Psoas muscle (tissue), 8 donors: Measurements from ENCODE around the gene GIT1. TPM values are rescaled to one million over a fixed set of nuclear protein-coding genes. Genes with fewer than 3 reads are reported as not detected.
A peak's percentile ranks its signal among the peaks of the same experiment; 100 is the strongest.

Source experiments
- ATAC-seq, 4 donors: fragments of 200-7000 bp; cut with Tn5 transposase; one replicate each; pipeline ENCODE4 v1.9.1; 2020; ENCODE audit warnings: moderate library complexity in 3 of 4, mild to moderate bottlenecking in 2 of 4
- DNase-seq, 2 donors: peaks; one replicate each; pipeline ENCODE4 v3.0.0-alpha.2; 2020
- H3K27ac ChIP-seq: fragments of 200-600 bp; one replicate; pipeline ENCODE4 v1.8.0; 2022
- H3K27me3 ChIP-seq, 3 donors: fragments of 200-600 bp in 1 of 3; one replicate each; pipeline versions ENCODE4 v1.6.1 to v1.8.0; 2013 to 2022; ENCODE audit warnings: low read length in 2 of 3, mild to moderate bottlenecking in 2 of 3, moderate library complexity in 1 of 3; ENCODE audit not compliant: insufficient read depth in 3 of 3
- H3K36me3 ChIP-seq, 2 donors: fragments of 200-600 bp in 1 of 2; one replicate each; pipeline versions ENCODE4 v1.6.1 to v1.8.0; 2013 to 2022; ENCODE audit warnings: low read depth in 1 of 2, mild to moderate bottlenecking in 1 of 2, moderate library complexity in 1 of 2; ENCODE audit not compliant: insufficient read depth in 1 of 2
- H3K4me1 ChIP-seq: fragments of 200-600 bp; one replicate; pipeline ENCODE4 v1.8.0; 2022
- H3K4me3 ChIP-seq: fragments of 200-600 bp; one replicate; pipeline ENCODE4 v1.8.0; 2022; ENCODE audit warnings: mild to moderate bottlenecking
- H3K9me3 ChIP-seq: fragments of 200-600 bp; one replicate; pipeline ENCODE4 v1.8.0; 2022
- CTCF ChIP-seq: fragments of 200-600 bp; IDR thresholded peaks from one replicate; pipeline ENCODE4 v1.8.0; 2022; ENCODE audit warnings: antibody characterized with exemption
- WGBS, 3 donors: extraction: QIAGEN DNeasy Blood & Tissue Kit; methylation state at CpG; one replicate each; pipeline versions ENCODE4 v1.1.6 to v1.1.7; 2013; 5-methylcytosine and 5-hydroxymethylcytosine counted together
- intact Hi-C, 2 donors: fragments of 100-400 bp; cut with DNase I; formaldehyde crosslinking; loops; one replicate each; pipeline versions ENCODE4 v1.11.0 to v1.14.2; 2022
- polyA plus RNA-seq, 3 donors: library from polyadenylated mRNA; stranded (reverse); fragments of 200-250 nt; gene quantifications; one replicate each; pipeline ENCODE4 v1.2.3, GENCODE V29; 2013
- total RNA-seq, 4 donors: library from RNA; stranded (reverse); fragmentation: NEBNext Ultra II Directional in 2 of 4; extraction: Animal tissue kit (Norgen Biotek cat#: 25700) in 2 of 4; gene quantifications; one replicate each; pipeline versions ENCODE4 v1.2.1 to v1.2.4, GENCODE V29; 2021 to 2023
- donor health status: healthy with polysubstance abuse.
- donor health status: DM: no; HTN: no; CAD: no; lungs with moderate emphysema.
- donor health status: Bipolar disorder and iron deficiency.
- donor health status: healthy.
- donor health status: DM: yes; HTN: yes; CAD: no.
- donor health status: DM: no; HTN: no; CAD: no.
- donor health status: DM: no; HTN: no; CAD: no.
- donor health status: DM: yes; HTN: yes; CAD: no.

GIT1 gene
- total and polyA plus RNA-seq, 7 donors = 24.3 to 46.0 (median 33.5) TPM

GRCh38 chr17:29571883-29572681, 17.4 kb downstream of the GIT1 start:
- 28 to 46% (median 32%) methylated on average over 27 to 30 of the region's 30 CpGs for WGBS, 3 donors
- H3K27ac ChIP-seq = peak overlapping the region; percentile 53
- DNase-seq (no peak), ATAC-seq (peak; percentile 21 to 37 (median 35))
- intact Hi-C loops = no loop called here
- H3K4me1 ChIP-seq = peaks cover 19% of the 10 kb centered on the region
- peak overlapping the region; percentile 62 for H3K4me3 ChIP-seq
- no peak for TF ChIP-seq CTCF
- no peaks in the 10 kb centered on the region for H3K9me3 ChIP-seq
- H3K27me3 ChIP-seq = no peaks in the 10 kb centered on the region
- H3K36me3 ChIP-seq = peaks cover 0 to 39% of the 10 kb centered on the region in 2 donors

GRCh38 chr17:29571486-29571882, 18.0 kb downstream of the GIT1 start:
- Histone ChIP-seq H3K9me3 (no peaks in the 10 kb centered on the region), H3K36me3 (peaks cover 0 to 33% of the 10 kb centered on the region in 2 donors), H3K27me3 (no peaks in the 10 kb centered on the region), H3K4me1 (peaks cover 19% of the 10 kb centered on the region), H3K4me3 (no peak overlapping the region), H3K27ac (no peak overlapping the region)
- DNase-seq (no peak), ATAC-seq (no peak)
- intact Hi-C loops = no loop called here
- 83 to 89% (median 85%) methylated on average over 6 of the region's 6 CpGs for WGBS, 3 donors
- no peak for TF ChIP-seq CTCF

- no peak for DNase-seq
- Histone ChIP-seq H3K27me3 (no peaks in the 10 kb centered on the region), H3K4me1 (peaks cover 19% of the 10 kb centered on the region), H3K36me3 (peaks cover 0 to 23% of the 10 kb centered on the region in 2 donors), H3K9me3 (no peaks in the 10 kb centered on the region), H3K27ac (peak overlapping the region; percentile 3), H3K4me3 (no peak overlapping the region)
- WGBS, 3 donors = 68 to 83% (median 68%) methylated on average over 7 of the region's 7 CpGs
- intact Hi-C loops = no loop called here
- ATAC-seq = no peak
- TF ChIP-seq CTCF = no peak
Measured at GRCh38 chr17:29570521-29570920, 18.9 kb downstream of the GIT1 start.

GRCh38 chr17:29569245-29569950, 20.1 kb downstream of the GIT1 start:
- WGBS, 3 donors = 63 to 69% (median 68%) methylated on average over 13 to 14 of the region's 14 CpGs

More at GRCh38 chr17:29569245-29569950, 20.1 kb downstream of the GIT1 start:
- DNase-seq (peak in 1 of 2 donors; percentile 51), ATAC-seq (no peak)
- Histone ChIP-seq H3K36me3 (peaks cover 0 to 12% of the 10 kb centered on the region in 2 donors), H3K27ac (peak overlapping the region; percentile 84), H3K4me3 (peak overlapping the region; percentile 81), H3K27me3 (no peaks in the 10 kb centered on the region), H3K9me3 (no peaks in the 10 kb centered on the region), H3K4me1 (peaks cover 19% of the 10 kb centered on the region)
- no peak for TF ChIP-seq CTCF
- intact Hi-C loops = no loop called here
